ENCODE results near the gene DRGX. TPM values are rescaled to one million over a fixed set of nuclear protein-coding genes. Genes with fewer than 3 reads are reported as not detected.

Gene DRGX
- total RNA-seq, 1 experiment from 2014 or later, result not detected

GRCh38 chr10:49369216-49370162 is 26.4 kb downstream of the DRGX start:
- ChIA-PET POLR2A (ENCODE audit: low non-redundant PET) (no interaction called here), CTCF (no interaction called here)
- Histone ChIP-seq H3K36me3 (ENCODE audit: insufficient read depth, low read length, poor library complexity, severe bottlenecking) (no peaks in the 10 kb centered on the region), H3K4me1 (ENCODE audit: insufficient read depth, low read length, poor library complexity, severe bottlenecking) (no peaks in the 10 kb centered on the region), H3K27me3 (replicated peaks; ENCODE audit: insufficient read depth, low read depth, low read length, poor library complexity) (peaks cover 10% of the 10 kb centered on the region), H3K27ac (ENCODE audit: low read depth, low read length, poor library complexity, severe bottlenecking) (no peak overlapping the region), H3K4me3 (ENCODE audit: low read depth, low read length, poor library complexity, severe bottlenecking) (no peak overlapping the region), H3K9me3 (ENCODE audit: low read depth, low read length, poor library complexity, severe bottlenecking) (no peaks in the 10 kb centered on the region)
- no peak for TF ChIP-seq CTCF (conservative IDR thresholded peaks at IDR 0.05; ENCODE audit: low read depth, low read length)
- no peak for TF ChIP-seq EZH2 (IDR thresholded peaks at IDR 0.05; ENCODE audit: borderline replicate concordance, low read depth, low read length, poor library complexity, severe bottlenecking)
- intact Hi-C loops (cut with micrococcal nuclease; ENCODE audit: unreplicated experiment), result no loop called here
- no peak for DNase-seq (ENCODE audit: low spot score)
- BruUV-seq (replicated peaks), result no TSS peak

GRCh38 chr10:49368256-49368655 is 27.6 kb downstream of the DRGX start:
- Histone ChIP-seq H3K27ac (ENCODE audit: low read depth, low read length, poor library complexity, severe bottlenecking) (no peak overlapping the region), H3K36me3 (ENCODE audit: insufficient read depth, low read length, poor library complexity, severe bottlenecking) (no peaks in the 10 kb centered on the region), H3K9me3 (ENCODE audit: low read depth, low read length, poor library complexity, severe bottlenecking) (no peaks in the 10 kb centered on the region), H3K4me1 (ENCODE audit: insufficient read depth, low read length, poor library complexity, severe bottlenecking) (no peaks in the 10 kb centered on the region), H3K4me3 (ENCODE audit: low read depth, low read length, poor library complexity, severe bottlenecking) (no peak overlapping the region), H3K27me3 (replicated peaks; ENCODE audit: insufficient read depth, low read depth, low read length, poor library complexity) (peaks cover 4% of the 10 kb centered on the region)
- ChIA-PET POLR2A (ENCODE audit: low non-redundant PET) (no interaction called here), CTCF (no interaction called here)
- TF ChIP-seq CTCF (conservative IDR thresholded peaks at IDR 0.05; ENCODE audit: low read depth, low read length) (no peak), EZH2 (IDR thresholded peaks at IDR 0.05; ENCODE audit: borderline replicate concordance, low read depth, low read length, poor library complexity, severe bottlenecking) (no peak)
- no TSS peak for BruUV-seq (replicated peaks)
- no peak for DNase-seq (ENCODE audit: low spot score)
- intact Hi-C loops (cut with micrococcal nuclease; ENCODE audit: unreplicated experiment), result no loop called here

- H3K36me3 ChIP-seq (ENCODE audit: insufficient read depth, low read length, poor library complexity, severe bottlenecking), result no peaks in the 10 kb centered on the region
- no peak for DNase-seq (ENCODE audit: low spot score)
- ChIA-PET CTCF (no interaction called here), POLR2A (ENCODE audit: low non-redundant PET) (no interaction called here)
- BruUV-seq (replicated peaks), result no TSS peak
- H3K9me3 ChIP-seq (ENCODE audit: low read depth, low read length, poor library complexity, severe bottlenecking), result no peaks in the 10 kb centered on the region
- TF ChIP-seq CTCF (conservative IDR thresholded peaks at IDR 0.05; ENCODE audit: low read depth, low read length) (no peak), EZH2 (IDR thresholded peaks at IDR 0.05; ENCODE audit: borderline replicate concordance, low read depth, low read length, poor library complexity, severe bottlenecking) (no peak)
- H3K27me3 ChIP-seq (replicated peaks; ENCODE audit: insufficient read depth, low read depth, low read length, poor library complexity), result peaks cover 4% of the 10 kb centered on the region
- no peak overlapping the region for H3K27ac ChIP-seq (ENCODE audit: low read depth, low read length, poor library complexity, severe bottlenecking)
- H3K4me1 ChIP-seq (ENCODE audit: insufficient read depth, low read length, poor library complexity, severe bottlenecking), result no peaks in the 10 kb centered on the region
- H3K4me3 ChIP-seq (ENCODE audit: low read depth, low read length, poor library complexity, severe bottlenecking), result no peak overlapping the region
- intact Hi-C loops (cut with micrococcal nuclease; ENCODE audit: unreplicated experiment), result no loop called here
Observed at GRCh38 chr10:49367600-49367999, 28.3 kb downstream of the DRGX start.

Data from A673 (cell line).